ES-I3 (cell line): ENCODE results near the gene ZNF692.

Source experiments
- H3K36me3 ChIP-seq: 2 replicates; pipeline ENCODE4 v1.6.1; 2013; ENCODE audit warnings: mild to moderate bottlenecking, low read length, control low read depth, moderate library complexity; ENCODE audit not compliant: insufficient read depth
- H3K4me1 ChIP-seq: 2 replicates; pipeline ENCODE4 v1.6.1; 2013; ENCODE audit warnings: mild to moderate bottlenecking, control low read depth, low read length; ENCODE audit not compliant: insufficient read depth
- H3K9ac ChIP-seq: 2 replicates; pipeline ENCODE4 v1.6.1; 2013; ENCODE audit warnings: low read depth, mild to moderate bottlenecking, low read length, moderate library complexity
- H3K9me3 ChIP-seq: 2 replicates; pipeline ENCODE4 v1.6.1; 2013; ENCODE audit warnings: mild to moderate bottlenecking, low read length, moderate library complexity; ENCODE audit not compliant: control insufficient read depth, insufficient read depth

ZNF692 gene

GRCh38 chr1:248858891-248859889, at the start of gene ZNF692:
TSS of gene ZNF692 (minus strand) at chr1:248859085. CDS start at chr1:248858309, 776 bp downstream.
- Histone ChIP-seq H3K4me1 (no peaks in the 10 kb centered on the region), H3K9ac (peak within 1 kb of the TSS; percentile 77), H3K9me3 (no peaks in the 10 kb centered on the region), H3K36me3 (no peaks in the 10 kb centered on the region)

GRCh38 chr1:248906753-248907661, 48.1 kb upstream of the ZNF692 start:
- Histone ChIP-seq H3K9me3 (no peaks in the 10 kb centered on the region), H3K36me3 (no peaks in the 10 kb centered on the region; the same call in 1 of the 2 replicates), H3K4me1 (peaks cover 19% of the 10 kb centered on the region), H3K9ac (peak overlapping the region; percentile 92)

- no peaks in the 10 kb centered on the region for H3K9me3 ChIP-seq
- peaks cover 19% of the 10 kb centered on the region for H3K4me1 ChIP-seq
- no peaks in the 10 kb centered on the region; the same call in 1 of the 2 replicates for H3K36me3 ChIP-seq
These were observed 47.3 kb upstream of the ZNF692 start, which contains the start of gene PGBD2 for GRCh38 chr1:248906009-248906752. TSS of gene PGBD2 (plus strand) at chr1:248906235. CDS start at chr1:248913863, 7,628 bp downstream.

GRCh38 chr1:248905662-248906008, 46.8 kb upstream of the ZNF692 start:
- Histone ChIP-seq H3K9me3 (no peaks in the 10 kb centered on the region), H3K4me1 (peaks cover 19% of the 10 kb centered on the region), H3K36me3 (no peaks in the 10 kb centered on the region; the same call in 1 of the 2 replicates), H3K9ac (peak overlapping the region; percentile 65)

More at GRCh38 chr1:248906009-248906752, 47.3 kb upstream of the ZNF692 start, which contains the start of gene PGBD2:
- H3K9ac ChIP-seq, result peak within 1 kb of the TSS; percentile 92

- H3K9me3 ChIP-seq, result no peaks in the 10 kb centered on the region
- 0 out of 2 replicates have a peak overlapping the region, but pooled peaks have one; percentile 65 for H3K9ac ChIP-seq
- peaks cover 19% of the 10 kb centered on the region for H3K4me1 ChIP-seq
- no peaks in the 10 kb centered on the region for H3K36me3 ChIP-seq
These were observed 45.7 kb upstream of the ZNF692 start for GRCh38 chr1:248904437-248905216.

- H3K36me3 ChIP-seq, result no peaks in the 10 kb centered on the region
- H3K9me3 ChIP-seq, result no peaks in the 10 kb centered on the region
- H3K9ac ChIP-seq, result no peak overlapping the region
- peaks cover 19% of the 10 kb centered on the region for H3K4me1 ChIP-seq
These were observed 42.7 kb upstream of the ZNF692 start for GRCh38 chr1:248901578-248901977.

- Histone ChIP-seq H3K9me3 (no peaks in the 10 kb centered on the region), H3K4me1 (peaks cover 19% of the 10 kb centered on the region), H3K9ac (no peak overlapping the region), H3K36me3 (no peaks in the 10 kb centered on the region)
These were observed 41.8 kb upstream of the ZNF692 start for GRCh38 chr1:248900637-248901036.

- Histone ChIP-seq H3K9me3 (no peaks in the 10 kb centered on the region), H3K36me3 (no peaks in the 10 kb centered on the region), H3K9ac (no peak overlapping the region), H3K4me1 (peaks cover 6% of the 10 kb centered on the region; the same call in 1 of the 2 replicates)
These were observed 38.8 kb upstream of the ZNF692 start for GRCh38 chr1:248897412-248898337.

- Histone ChIP-seq H3K9me3 (no peaks in the 10 kb centered on the region), H3K4me1 (peaks cover 6% of the 10 kb centered on the region; the same call in 1 of the 2 replicates), H3K36me3 (no peaks in the 10 kb centered on the region), H3K9ac (no peak overlapping the region)
These were observed 36.0 kb upstream of the ZNF692 start for GRCh38 chr1:248894837-248895236.

- no peak overlapping the region for H3K9ac ChIP-seq
- no peaks in the 10 kb centered on the region for H3K36me3 ChIP-seq
- peaks cover 4% of the 10 kb centered on the region; the same call in 1 of the 2 replicates for H3K4me1 ChIP-seq
- no peaks in the 10 kb centered on the region for H3K9me3 ChIP-seq
These were observed 33.7 kb upstream of the ZNF692 start for GRCh38 chr1:248892590-248892989.

- Histone ChIP-seq H3K9me3 (no peaks in the 10 kb centered on the region), H3K36me3 (no peaks in the 10 kb centered on the region), H3K4me1 (peaks cover under 1% of the 10 kb centered on the region; the same call in 1 of the 2 replicates), H3K9ac (no peak overlapping the region)
These were observed 32.9 kb upstream of the ZNF692 start for GRCh38 chr1:248891758-248892157.
